Testis (tissue), 3 donors: ENCODE results near the gene ITGB5. TPM values are rescaled to one million over a fixed set of nuclear protein-coding genes. Genes with fewer than 3 reads are reported as not detected.
"Not testable (repeated sequence)": the region's sequence is repeated elsewhere in the genome, so short reads cannot be mapped to it uniquely, and the experiment has no call there.

Source experiments
- DNase-seq: peaks from one replicate; pipeline ENCODE4 v3.0.0-alpha.2; 2019
- H3K27ac ChIP-seq, 2 donors: fragments of 200-600 bp; sonication (generic); one replicate each; pipeline ENCODE4 v1.5.1; 2019
- H3K27me3 ChIP-seq: fragments of 200-600 bp; sonication (generic); one replicate; pipeline ENCODE4 v1.5.1; 2019
- H3K36me3 ChIP-seq: fragments of 200-600 bp; sonication (generic); one replicate; pipeline ENCODE4 v1.5.1; 2017; ENCODE audit warnings: low read depth; ENCODE audit errors: missing control alignments
- H3K4me1 ChIP-seq: fragments of 200-600 bp; sonication (generic); one replicate; pipeline ENCODE4 v1.5.1; 2019
- H3K4me3 ChIP-seq, 2 donors: fragments of 200-600 bp; sonication (generic); one replicate each; pipeline ENCODE4 v1.5.1; 2017 to 2019
- H3K9me3 ChIP-seq: fragments of 200-600 bp; sonication (generic); one replicate; pipeline ENCODE4 v1.5.1; 2017
- POLR2A ChIP-seq: fragments of 450-650 bp; IDR thresholded peaks from one replicate; pipeline ENCODE4 v1.6.1; 2017; ENCODE audit warnings: antibody characterized with exemption, mild to moderate bottlenecking, moderate library complexity
- WGBS, 2 donors: methylation state at CpG; one replicate each; pipeline ENCODE4 v1.1.5; 2018; 5-methylcytosine and 5-hydroxymethylcytosine counted together
- intact Hi-C: fragments of 100-400 bp; cut with DNase I; formaldehyde crosslinking; loops from one replicate; pipeline ENCODE4 v1.15.1; 2023; ENCODE audit warnings: low total_unique reads
- polyA plus RNA-seq: library from polyadenylated mRNA; stranded (reverse); fragments of 350-450 nt; fragmentation: Illumina TruSeq; extraction: RNeasy Lipid Tissue Mini Kit (QIAGEN cat#74804); gene quantifications from one replicate; pipeline ENCODE4 v1.2.3, GENCODE V29; 2014; ENCODE audit warnings: low read depth, low replicate concordance; ENCODE audit not compliant: insufficient read depth
- total RNA-seq, 2 donors: library from RNA; depleted of rRNA; stranded (reverse); fragments of >200 nt; gene quantifications; one replicate each; pipeline ENCODE4 v1.2.3, GENCODE V29; 2016
- TF ChIP-seq, protein P1 (sequence below), 3 experiments: fragments of 450-650 bp in 2 of 3; fragments of 200-600 bp in 1 of 3; sonication (generic) in 1 of 3; IDR thresholded peaks; one replicate each; pipeline ENCODE4 v1.5.1; 2016 to 2019; ENCODE audit warnings: antibody characterized with exemption in 3 of 3, mild to moderate bottlenecking in 2 of 3, moderate library complexity in 1 of 3

Gene ITGB5
- total and polyA plus RNA-seq, 3 donors from 2014 or later: 46.0 to 101 (median 76.9) TPM

DNA sequence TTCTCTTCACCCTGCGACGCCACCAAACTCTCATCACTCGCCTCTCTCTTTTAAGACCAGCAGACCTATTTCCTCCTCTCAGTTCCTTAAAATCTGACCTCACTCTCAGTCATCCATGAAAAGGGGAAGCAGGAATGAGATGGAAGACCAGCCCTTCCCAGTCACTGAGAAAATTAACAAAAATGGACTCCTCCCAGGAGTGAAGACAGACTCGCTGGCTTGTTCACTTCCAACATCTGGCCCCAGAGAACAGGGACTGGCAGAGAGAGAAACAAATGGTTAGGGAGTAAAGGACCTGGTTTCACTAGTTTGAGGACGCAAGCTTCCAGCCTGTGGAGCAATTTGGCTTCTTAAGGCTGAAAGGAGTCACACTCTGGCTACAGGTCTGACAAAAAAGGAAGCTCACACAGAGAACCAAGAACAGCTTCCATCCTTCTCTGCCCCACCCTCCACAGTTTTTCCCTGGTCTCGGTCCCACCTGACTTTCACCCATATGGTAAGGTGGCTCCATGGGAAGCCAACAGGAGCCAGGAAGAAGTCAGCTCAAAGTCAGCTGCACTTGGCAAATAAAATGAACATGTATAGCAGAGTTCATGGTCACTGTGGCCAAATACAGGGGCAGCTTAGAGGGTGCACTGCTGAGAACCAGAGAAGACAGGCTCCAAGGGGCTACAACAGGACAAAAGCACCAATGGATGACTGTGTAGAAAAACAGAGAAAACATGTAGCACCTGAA lies 57.2 kb downstream of the ITGB5 start:
- WGBS, 2 donors: 68 to 74% methylated on average over 6 of the region's 6 CpGs

DNA sequence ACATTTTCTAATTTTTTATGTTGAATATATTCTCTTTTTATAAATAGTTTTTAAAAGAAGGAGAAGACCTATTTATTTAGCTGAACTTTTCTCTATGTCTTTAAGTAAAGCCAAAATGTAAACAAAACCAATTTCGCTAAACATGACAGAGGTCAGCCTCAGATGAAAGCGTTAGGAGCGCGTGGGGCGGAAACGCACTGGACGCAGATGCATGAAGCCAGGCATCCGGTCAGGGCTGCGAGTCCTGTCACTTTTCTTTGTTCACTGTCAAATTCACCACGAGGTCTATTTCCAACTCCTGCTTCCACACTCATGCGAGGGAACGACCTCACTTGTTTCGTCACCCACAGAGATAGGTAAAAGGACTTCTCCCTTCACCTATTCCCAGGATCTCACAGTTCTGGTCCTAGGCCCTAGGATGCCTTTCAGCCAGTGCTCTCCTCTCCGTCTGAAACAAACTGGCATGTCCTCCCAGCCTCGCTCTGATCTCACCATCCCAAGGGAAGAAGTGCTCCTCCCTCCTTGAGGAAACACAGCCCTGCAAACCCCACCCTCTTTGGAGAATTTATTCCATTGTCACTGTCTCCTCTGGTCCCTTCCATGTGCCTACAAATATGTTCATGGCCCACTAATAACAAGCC lies 57.9 kb downstream of the ITGB5 start:
- WGBS, 2 donors: 85 to 90% methylated on average over 15 of the region's 15 CpGs
- Histone ChIP-seq H3K27me3 (no peaks in the 10 kb centered on the region), H3K36me3 (no peaks in the 10 kb centered on the region), H3K9me3 (no peaks in the 10 kb centered on the region), H3K4me1 (peaks cover 4% of the 10 kb centered on the region), H3K27ac (peak overlapping the region in 1 of 2 donors; percentile 3), H3K4me3 (no peak overlapping the region)
- DNase-seq: no peak
- intact Hi-C loops: no loop called here
- TF ChIP-seq, protein P1, sequence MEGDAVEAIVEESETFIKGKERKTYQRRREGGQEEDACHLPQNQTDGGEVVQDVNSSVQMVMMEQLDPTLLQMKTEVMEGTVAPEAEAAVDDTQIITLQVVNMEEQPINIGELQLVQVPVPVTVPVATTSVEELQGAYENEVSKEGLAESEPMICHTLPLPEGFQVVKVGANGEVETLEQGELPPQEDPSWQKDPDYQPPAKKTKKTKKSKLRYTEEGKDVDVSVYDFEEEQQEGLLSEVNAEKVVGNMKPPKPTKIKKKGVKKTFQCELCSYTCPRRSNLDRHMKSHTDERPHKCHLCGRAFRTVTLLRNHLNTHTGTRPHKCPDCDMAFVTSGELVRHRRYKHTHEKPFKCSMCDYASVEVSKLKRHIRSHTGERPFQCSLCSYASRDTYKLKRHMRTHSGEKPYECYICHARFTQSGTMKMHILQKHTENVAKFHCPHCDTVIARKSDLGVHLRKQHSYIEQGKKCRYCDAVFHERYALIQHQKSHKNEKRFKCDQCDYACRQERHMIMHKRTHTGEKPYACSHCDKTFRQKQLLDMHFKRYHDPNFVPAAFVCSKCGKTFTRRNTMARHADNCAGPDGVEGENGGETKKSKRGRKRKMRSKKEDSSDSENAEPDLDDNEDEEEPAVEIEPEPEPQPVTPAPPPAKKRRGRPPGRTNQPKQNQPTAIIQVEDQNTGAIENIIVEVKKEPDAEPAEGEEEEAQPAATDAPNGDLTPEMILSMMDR (IDR thresholded peaks at IDR 0.05): no peak
- no peak for TF ChIP-seq POLR2A

More for the DNA sequence above, 57.2 kb downstream of the ITGB5 start:
- Histone ChIP-seq H3K4me3 (no peak overlapping the region), H3K36me3 (no peaks in the 10 kb centered on the region), H3K9me3 (no peaks in the 10 kb centered on the region), H3K4me1 (peaks cover 8% of the 10 kb centered on the region), H3K27ac (peak overlapping the region in 1 of 2 donors; percentile 3), H3K27me3 (no peaks in the 10 kb centered on the region)
- intact Hi-C loops: no loop called here
- TF ChIP-seq, protein P1 (IDR thresholded peaks at IDR 0.05): no peak
- TF ChIP-seq POLR2A: no peak
- no peak for DNase-seq

GRCh38 chr3:124827476-124828206 lies 59.5 kb downstream of the ITGB5 start:
- H3K9me3 ChIP-seq, H3K36me3 ChIP-seq, H3K4me1 ChIP-seq, H3K4me3 ChIP-seq, DNase-seq, intact Hi-C loops, H3K27me3 ChIP-seq, H3K27ac ChIP-seq: not testable (repeated sequence)
- 81 to 87% methylated on average over 15 of the region's 15 CpGs for WGBS, 2 donors

DNA sequence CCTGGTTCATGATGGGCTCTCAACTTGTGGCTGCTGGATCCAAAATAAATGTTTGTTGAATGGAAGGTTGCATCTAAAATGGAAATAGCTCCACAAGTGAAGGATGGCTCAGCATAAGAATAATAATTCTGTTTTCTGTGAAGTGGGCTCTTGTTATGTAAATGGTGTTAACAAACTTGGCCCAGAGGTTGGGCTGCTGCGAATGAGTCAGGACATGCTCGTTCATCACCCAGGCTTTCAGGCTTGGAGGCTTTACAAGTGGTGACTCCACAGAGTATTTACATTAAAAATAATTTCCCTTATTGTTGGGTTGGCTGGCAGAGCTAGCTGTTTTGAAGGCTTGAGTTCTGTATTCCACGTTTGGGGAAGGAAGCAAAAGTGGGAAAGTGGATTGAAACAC lies 60.5 kb downstream of the ITGB5 start:
- WGBS, 2 donors: 65 to 67% methylated on average over 3 of the region's 3 CpGs
- Histone ChIP-seq H3K4me3 (no peak overlapping the region), H3K27ac (no peak overlapping the region), H3K4me1 (no peaks in the 10 kb centered on the region), H3K9me3 (no peaks in the 10 kb centered on the region), H3K27me3 (no peaks in the 10 kb centered on the region), H3K36me3 (no peaks in the 10 kb centered on the region)
- TF ChIP-seq, protein P1 (IDR thresholded peaks at IDR 0.05): no peak
- no peak for TF ChIP-seq POLR2A
- intact Hi-C loops: no loop called here
- no peak for DNase-seq

GRCh38 chr3:124824286-124824915 lies 62.8 kb downstream of the ITGB5 start:
- Histone ChIP-seq H3K9me3 (no peaks in the 10 kb centered on the region), H3K27ac (no peak overlapping the region), H3K36me3 (no peaks in the 10 kb centered on the region), H3K27me3 (no peaks in the 10 kb centered on the region), H3K4me1 (no peaks in the 10 kb centered on the region), H3K4me3 (no peak overlapping the region)
- whole genome bisulfite sequencing, 2 donors: 94 to 95% methylated on average over 4 of the region's 4 CpGs
- DNase-seq: no peak
- intact Hi-C loops: no loop called here
- TF ChIP-seq, protein P1 (IDR thresholded peaks at IDR 0.05): no peak
- TF ChIP-seq POLR2A: no peak
